H1 (cell line): ENCODE data around the gene PLIN1.

Experiments used
- BRCA1 ChIP-seq: IDR thresholded peaks from 2 replicates; pipeline ENCODE4 v1.6.1; 2012; ENCODE audit warnings: low read depth, low read length, improper control_type of control experiment
- CHD1 ChIP-seq: IDR thresholded peaks from 2 replicates; pipeline ENCODE4 v1.6.1; 2012; ENCODE audit warnings: low read depth, low read length, improper control_type of control experiment
- EZH2 ChIP-seq: fragments of 200-600 bp; sonication (generic); IDR thresholded peaks from 2 replicates; pipeline ENCODE4 v1.7.1; 2012; ENCODE audit warnings: low read depth, mild to moderate bottlenecking, moderate library complexity, low read length, inconsistent platforms; ENCODE audit not compliant: severe bottlenecking
- KDM5A ChIP-seq: fragments of 200-600 bp; IDR thresholded peaks from 2 replicates; pipeline ENCODE4 v1.7.1; 2012; ENCODE audit warnings: mild to moderate bottlenecking, low read length, inconsistent platforms, mixed read lengths
- POLR2A ChIP-seq, 2 experiments: IDR thresholded peaks; 1 replicate in 1 of 2; 2 replicates in 1 of 2; pipeline ENCODE4 v1.6.1; 2011; ENCODE audit warnings: low read depth in 2 of 2, low read length in 2 of 2, mild to moderate bottlenecking in 2 of 2; ENCODE audit errors: control extremely low read depth in 1 of 2
- RFX5 ChIP-seq: IDR thresholded peaks from 2 replicates; pipeline ENCODE4 v1.6.1; 2011; ENCODE audit warnings: low read depth, low read length, improper control_type of control experiment, borderline replicate concordance
- SIRT6 ChIP-seq: IDR thresholded peaks from one replicate; pipeline ENCODE4 v1.7.1; 2012; ENCODE audit warnings: low read length, inconsistent platforms
- TAF1 ChIP-seq: IDR thresholded peaks from 2 replicates; pipeline ENCODE4 v1.6.1; 2011; ENCODE audit warnings: mild to moderate bottlenecking, low read depth, low read length
- TF ChIP-seq, protein P1 (sequence below), 3 experiments: IDR thresholded peaks; 1 replicate in 2 of 3; 2 replicates in 1 of 3; pipeline versions ENCODE4 v1.5.1 to v1.6.1; 2011; ENCODE audit warnings: low read length in 3 of 3, mild to moderate bottlenecking in 3 of 3, inconsistent platforms in 2 of 3, low read depth in 1 of 3, moderate library complexity in 1 of 3; ENCODE audit not compliant: insufficient read depth in 1 of 3; ENCODE audit errors: control extremely low read depth in 1 of 3

GRCh38 chr15:89685995-89686394 lies 6.8 kb upstream of the PLIN1 start:
- TF ChIP-seq RFX5 (no peak), TAF1 (no peak), KDM5A (no peak), POLR2A (IDR thresholded peaks at IDR 0.05; ENCODE audit: control extremely low read depth in 1 of 2, low read depth in 2 of 2, low read length in 2 of 2) (no peak), SIRT6 (no peak), EZH2 (no peak), CHD1 (no peak), BRCA1 (no peak)
- TF ChIP-seq, protein P1, sequence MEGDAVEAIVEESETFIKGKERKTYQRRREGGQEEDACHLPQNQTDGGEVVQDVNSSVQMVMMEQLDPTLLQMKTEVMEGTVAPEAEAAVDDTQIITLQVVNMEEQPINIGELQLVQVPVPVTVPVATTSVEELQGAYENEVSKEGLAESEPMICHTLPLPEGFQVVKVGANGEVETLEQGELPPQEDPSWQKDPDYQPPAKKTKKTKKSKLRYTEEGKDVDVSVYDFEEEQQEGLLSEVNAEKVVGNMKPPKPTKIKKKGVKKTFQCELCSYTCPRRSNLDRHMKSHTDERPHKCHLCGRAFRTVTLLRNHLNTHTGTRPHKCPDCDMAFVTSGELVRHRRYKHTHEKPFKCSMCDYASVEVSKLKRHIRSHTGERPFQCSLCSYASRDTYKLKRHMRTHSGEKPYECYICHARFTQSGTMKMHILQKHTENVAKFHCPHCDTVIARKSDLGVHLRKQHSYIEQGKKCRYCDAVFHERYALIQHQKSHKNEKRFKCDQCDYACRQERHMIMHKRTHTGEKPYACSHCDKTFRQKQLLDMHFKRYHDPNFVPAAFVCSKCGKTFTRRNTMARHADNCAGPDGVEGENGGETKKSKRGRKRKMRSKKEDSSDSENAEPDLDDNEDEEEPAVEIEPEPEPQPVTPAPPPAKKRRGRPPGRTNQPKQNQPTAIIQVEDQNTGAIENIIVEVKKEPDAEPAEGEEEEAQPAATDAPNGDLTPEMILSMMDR (IDR thresholded peaks at IDR 0.05; ENCODE audit: control extremely low read depth in 1 of 3, insufficient read depth in 1 of 3, low read depth in 1 of 3, low read length in 3 of 3), result no peak
